ENCODE measurements around the gene LIF. TPM values are rescaled to one million over a fixed set of nuclear protein-coding genes. Genes with fewer than 3 reads are reported as not detected.

Gene LIF
- total RNA-seq, 2 donors from 2014 or later = 0.31 to 0.77 TPM

DNA sequence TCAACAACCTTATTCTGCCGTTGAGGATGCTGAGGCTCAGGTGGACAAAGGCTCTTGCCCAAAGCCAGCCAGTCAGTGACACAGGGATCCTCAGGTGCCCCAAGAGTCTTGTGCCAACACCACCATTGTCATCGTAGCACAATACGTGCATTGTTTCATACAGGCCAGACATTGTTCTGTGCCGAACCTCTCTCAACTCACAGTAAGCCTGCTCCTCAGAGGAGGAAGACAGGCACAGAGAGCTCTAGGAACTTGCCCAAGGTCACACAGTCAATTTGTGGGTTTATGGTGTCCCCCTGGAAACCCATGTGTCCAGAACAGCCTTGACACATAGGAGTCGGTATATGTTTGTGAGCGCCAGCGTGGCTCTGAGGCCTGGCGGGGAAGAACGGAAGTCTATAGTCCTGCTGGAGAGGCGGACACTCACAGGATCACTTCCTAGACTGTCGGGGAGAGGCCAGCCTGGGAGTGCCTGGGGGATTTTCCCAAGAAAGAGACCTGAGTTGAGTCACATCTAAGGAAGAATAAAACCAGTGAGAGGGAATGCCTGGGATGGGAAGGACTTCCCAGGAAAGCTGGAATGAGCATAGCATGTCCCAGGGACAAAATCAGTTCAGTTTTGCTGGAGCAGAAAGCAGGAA, 20.2 kb downstream of the LIF start:
- Mint-ChIP-seq H3K9me3 (no peaks in the 10 kb centered on the region), H3K27ac (no peak overlapping the region), H3K4me3 (no peak overlapping the region), H3K4me1 (peaks cover 2% of the 10 kb centered on the region), H3K36me3 (ENCODE audit: low read depth) (no peaks in the 10 kb centered on the region), H3K27me3 (ENCODE audit: insufficient read depth) (peaks cover 2% of the 10 kb centered on the region)
- no peak overlapping the region for H3K9ac ChIP-seq (ENCODE audit: extremely low read depth, low read length, poor library complexity, severe bottlenecking)
- TF ChIP-seq CTCF (conservative IDR thresholded peaks at IDR 0.05) = no peak
- no peak overlapping the region for H3K4me3 ChIP-seq (ENCODE audit: low read length)
- no peaks in the 10 kb centered on the region for H3K9me3 ChIP-seq (ENCODE audit: control insufficient read depth, low read length)
- no peaks in the 10 kb centered on the region for H3K36me3 ChIP-seq (ENCODE audit: control insufficient read depth, insufficient read depth, low read length)
- no peak for DNase-seq
- WGBS, 2 experiments (ENCODE audit: insufficient coverage in 1 of 2, insufficient read length in 1 of 2) = 93 to 94% methylated on average over 11 of the region's 11 CpGs
- no peaks in the 10 kb centered on the region for H3K4me1 ChIP-seq (ENCODE audit: control insufficient read depth, insufficient read depth, low read length)
- no peaks in the 10 kb centered on the region for H3K27me3 ChIP-seq (ENCODE audit: control insufficient read depth, insufficient read depth, low read length, poor library complexity, severe bottlenecking)
- H3K27ac ChIP-seq (ENCODE audit: low read depth, low read length) = no peak overlapping the region

- Mint-ChIP-seq H3K9me3 (no peaks in the 10 kb centered on the region), H3K27ac (no peak overlapping the region), H3K4me3 (no peak overlapping the region), H3K36me3 (ENCODE audit: low read depth) (no peaks in the 10 kb centered on the region), H3K27me3 (ENCODE audit: insufficient read depth) (peaks cover 5% of the 10 kb centered on the region), H3K4me1 (peaks cover 2% of the 10 kb centered on the region)
- Histone ChIP-seq H3K9me3 (ENCODE audit: control insufficient read depth, low read length) (no peaks in the 10 kb centered on the region), H3K4me3 (ENCODE audit: low read length) (no peak overlapping the region), H3K27me3 (ENCODE audit: control insufficient read depth, insufficient read depth, low read length, poor library complexity, severe bottlenecking) (no peaks in the 10 kb centered on the region), H3K36me3 (ENCODE audit: control insufficient read depth, insufficient read depth, low read length) (no peaks in the 10 kb centered on the region), H3K27ac (ENCODE audit: low read depth, low read length) (no peak overlapping the region), H3K4me1 (ENCODE audit: control insufficient read depth, insufficient read depth, low read length) (no peaks in the 10 kb centered on the region), H3K9ac (ENCODE audit: extremely low read depth, low read length, poor library complexity, severe bottlenecking) (no peak overlapping the region)
- no peak for DNase-seq
- WGBS, 2 experiments (ENCODE audit: insufficient coverage in 1 of 2, insufficient read length in 1 of 2) = 85 to 100% methylated on average over 2 to 7 of the region's 7 CpGs
- TF ChIP-seq CTCF (conservative IDR thresholded peaks at IDR 0.05) = no peak
Observed at GRCh38 chr22:30225220-30225927, 21.2 kb downstream of the LIF start.

GRCh38 chr22:30224161-30224857, 22.2 kb downstream of the LIF start:
- Mint-ChIP-seq H3K4me3 (no peak overlapping the region), H3K27ac (no peak overlapping the region), H3K4me1 (peaks cover 2% of the 10 kb centered on the region), H3K36me3 (ENCODE audit: low read depth) (no peaks in the 10 kb centered on the region), H3K9me3 (no peaks in the 10 kb centered on the region), H3K27me3 (ENCODE audit: insufficient read depth) (peaks cover 5% of the 10 kb centered on the region)
- peak; percentile 31 for TF ChIP-seq CTCF (conservative IDR thresholded peaks at IDR 0.05)
- no peak for DNase-seq
- 66 to 75% methylated on average over 10 to 11 of the region's 11 CpGs for WGBS, 2 experiments (ENCODE audit: insufficient coverage in 1 of 2, insufficient read length in 1 of 2)
- no peaks in the 10 kb centered on the region for H3K36me3 ChIP-seq (ENCODE audit: control insufficient read depth, insufficient read depth, low read length)
- H3K4me1 ChIP-seq (ENCODE audit: control insufficient read depth, insufficient read depth, low read length) = no peaks in the 10 kb centered on the region
- H3K9me3 ChIP-seq (ENCODE audit: control insufficient read depth, low read length) = no peaks in the 10 kb centered on the region
- no peak overlapping the region for H3K27ac ChIP-seq (ENCODE audit: low read depth, low read length)
- no peak overlapping the region for H3K4me3 ChIP-seq (ENCODE audit: low read length)
- H3K27me3 ChIP-seq (ENCODE audit: control insufficient read depth, insufficient read depth, low read length, poor library complexity, severe bottlenecking) = no peaks in the 10 kb centered on the region
- no peak overlapping the region for H3K9ac ChIP-seq (ENCODE audit: extremely low read depth, low read length, poor library complexity, severe bottlenecking)

All from endodermal cell (in vitro differentiated cells).